Pericardium fibroblast (primary cell): Measurements from ENCODE around the gene A1CF. TPM values are rescaled to one million over a fixed set of nuclear protein-coding genes. Genes with fewer than 3 reads are reported as not detected.

Source experiments
- total RNA-seq: library from RNA; depleted of rRNA; stranded (reverse); fragments of >200 nt; gene quantifications from 2 replicates; pipeline ENCODE4 v1.2.3, GENCODE V29; 2015

Gene A1CF
- total RNA-seq: not detected in 2 replicates

GRCh38 chr10:50885097-50885859, at the start of gene A1CF:
TSS of gene A1CF (minus strand) at chr10:50885627. CDS start at chr10:50859940, 25,687 bp downstream.

Other genes with a start within 250 kb of the A1CF start
- gene ASAH2B, start 145.7 kb downstream of the A1CF start, total RNA-seq: 1.1 and 2.7 TPM in 2 replicates
- gene PRKG1, start 188.9 kb upstream of the A1CF start, total RNA-seq: 15.3 and 19.5 TPM in 2 replicates